GM08714 (cell line): ENCODE data around the gene MRPL36.

ENCODE experiments used
- H3K4me3 ChIP-seq: fragments of 200-500 bp; sonication (Bioruptor generic); 2 replicates; pipeline ENCODE4 v1.5.1; 2014; ENCODE audit warnings: mild to moderate bottlenecking, low read length, inconsistent platforms
- ZNF274 ChIP-seq: IDR thresholded peaks from 2 replicates; pipeline ENCODE4 v1.6.1; 2012; ENCODE audit warnings: mild to moderate bottlenecking, low read depth, low read length

Gene MRPL36

DNA sequence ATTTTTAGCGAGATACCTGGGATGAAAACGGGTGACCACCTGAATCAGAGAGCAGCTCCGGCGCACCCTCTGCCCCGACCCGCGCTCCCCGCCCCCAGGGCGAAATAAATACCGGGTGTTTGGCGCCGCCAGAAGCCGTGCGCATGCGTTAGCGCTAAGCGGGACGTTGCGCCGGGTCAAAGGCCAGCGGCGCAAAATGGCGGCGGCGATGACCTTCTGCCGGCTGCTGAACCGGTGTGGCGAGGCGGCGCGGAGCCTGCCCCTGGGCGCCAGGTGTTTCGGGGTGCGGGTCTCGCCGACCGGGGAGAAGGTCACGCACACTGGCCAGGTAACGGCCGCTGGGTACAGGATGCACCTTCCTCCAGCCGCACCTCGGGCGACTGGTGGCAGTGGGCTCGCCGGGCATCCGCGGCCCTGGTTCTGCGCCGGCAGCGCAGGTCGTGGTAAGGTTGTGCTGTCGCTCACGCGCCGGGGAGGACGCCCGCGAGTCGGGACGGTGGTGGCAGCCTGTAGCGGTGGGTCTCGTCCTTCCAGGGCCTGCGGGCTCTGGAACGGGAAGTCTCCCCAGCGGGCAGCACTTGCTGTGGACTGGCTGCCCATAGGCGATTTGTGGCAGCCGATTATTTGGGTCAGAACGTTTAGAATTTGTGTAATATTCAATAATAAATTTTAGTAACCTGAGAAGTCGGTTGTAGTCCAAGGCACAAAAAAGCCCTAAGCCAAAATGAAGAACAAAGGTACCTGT is 1.8 kb upstream of the MRPL36 start, which contains the start of gene NDUFS6:
NDUFS6 (plus strand) TSS at position 186 of the 745 bp plus-strand sequence; CDS start at position 197, 11 bp downstream.
- peak within 1 kb of the TSS; percentile 96 for H3K4me3 ChIP-seq
- TF ChIP-seq ZNF274: no peak

DNA sequence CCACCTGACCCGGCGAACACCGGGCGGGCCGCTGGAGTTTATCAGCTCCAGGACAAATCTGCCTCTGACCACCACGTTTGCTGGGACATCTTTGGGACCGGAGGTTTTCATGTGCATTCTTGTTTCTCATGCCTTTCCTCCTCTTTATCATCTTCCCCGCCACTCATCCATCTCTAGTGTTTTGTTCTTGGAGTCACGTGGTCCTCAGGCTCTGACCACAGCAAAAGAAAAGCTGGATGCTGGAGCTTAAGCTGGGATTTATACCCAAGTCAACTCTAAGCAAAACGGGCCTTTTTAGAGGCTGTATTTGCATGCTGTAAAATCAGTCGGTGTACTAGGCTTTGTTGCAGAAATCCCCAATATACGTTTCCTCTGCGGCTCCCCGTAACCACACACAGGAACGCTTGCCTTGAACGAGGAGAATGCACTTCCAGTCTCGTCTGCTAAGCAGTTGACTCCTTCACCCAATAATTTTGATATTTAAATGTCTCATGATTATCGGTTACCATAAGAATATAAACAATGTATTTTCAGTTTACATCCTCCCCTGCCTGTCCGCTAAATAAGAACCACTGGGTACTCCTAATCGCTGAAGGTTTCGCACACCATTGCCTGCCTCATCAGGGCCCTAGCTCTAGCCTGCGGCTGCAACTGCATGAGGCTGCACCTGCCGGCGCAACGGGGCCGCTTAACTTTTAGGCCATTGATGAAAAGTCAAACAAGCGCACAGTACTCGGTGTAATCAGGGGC is 1.0 kb upstream of the MRPL36 start:
- peak overlapping the region; percentile 96 for H3K4me3 ChIP-seq
- TF ChIP-seq ZNF274: no peak

DNA sequence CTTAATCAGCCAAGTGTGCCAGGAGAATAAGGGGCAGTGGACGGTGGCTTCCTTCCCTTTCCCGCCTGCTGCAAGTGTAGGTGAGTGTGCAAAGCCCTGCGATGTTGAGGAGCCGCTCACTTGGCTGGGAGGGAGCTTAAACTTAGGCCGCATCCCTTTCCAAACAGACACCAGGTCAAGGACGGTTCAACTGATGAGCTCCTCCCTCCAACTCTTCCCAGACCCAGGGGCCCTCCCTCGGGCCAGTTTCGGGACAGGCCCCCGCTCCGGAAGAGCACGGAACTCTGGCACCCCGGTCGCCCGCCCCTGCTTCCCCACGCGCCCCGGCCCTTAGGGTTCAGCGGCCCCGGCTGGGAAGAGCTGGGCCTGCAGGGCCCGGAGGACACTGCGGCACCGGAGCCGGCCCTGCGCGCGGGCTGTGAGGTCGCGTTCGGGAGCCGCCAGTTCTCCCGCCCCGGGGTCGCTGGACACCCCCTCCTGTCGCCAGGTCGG is 481 bp downstream of the MRPL36 start:
- TF ChIP-seq ZNF274: no peak
- H3K4me3 ChIP-seq: peak overlapping the region; percentile 75

DNA sequence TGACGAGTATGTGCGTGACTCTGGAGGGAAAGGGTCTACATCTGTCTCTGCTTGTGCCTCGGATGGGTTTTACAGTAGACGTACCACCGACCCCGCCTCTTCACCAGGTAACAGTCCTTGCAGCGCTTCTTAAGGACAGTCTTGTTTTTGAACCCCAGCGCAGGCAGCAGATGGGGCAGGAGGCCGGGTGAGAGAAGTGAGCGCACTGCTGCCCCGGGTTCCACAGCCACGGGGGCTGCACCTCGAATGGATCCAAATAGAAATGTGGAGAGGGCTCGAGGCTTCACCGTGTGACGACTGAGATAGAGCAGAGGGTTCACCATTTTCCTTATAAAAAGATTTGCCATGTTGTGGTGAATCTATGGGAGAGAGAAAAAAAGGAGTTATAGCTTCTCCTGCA is 1.0 kb downstream of the MRPL36 start:
- peak overlapping the region; percentile 75 for H3K4me3 ChIP-seq

DNA sequence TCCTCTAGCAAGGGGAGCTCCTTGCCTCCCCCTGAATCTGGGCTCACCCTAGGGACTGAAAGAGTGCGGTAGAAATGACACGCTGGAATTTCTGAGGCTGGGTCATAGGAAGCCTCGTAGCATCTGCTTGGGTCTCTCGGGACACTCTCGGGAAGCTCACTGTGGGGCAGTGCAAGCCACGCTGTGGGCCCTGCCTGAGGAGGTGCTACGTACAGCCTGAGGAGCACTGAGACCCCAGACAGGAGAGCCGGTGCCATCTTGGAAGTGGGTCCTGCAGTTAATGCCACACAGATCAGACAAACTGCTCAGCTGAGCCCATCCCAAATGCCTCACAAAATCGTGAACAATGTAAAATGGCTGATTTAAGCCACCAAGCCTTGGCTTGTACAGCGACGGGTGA is 1.8 kb downstream of the MRPL36 start:
- H3K4me3 ChIP-seq: no peak overlapping the region
- TF ChIP-seq ZNF274: no peak

DNA sequence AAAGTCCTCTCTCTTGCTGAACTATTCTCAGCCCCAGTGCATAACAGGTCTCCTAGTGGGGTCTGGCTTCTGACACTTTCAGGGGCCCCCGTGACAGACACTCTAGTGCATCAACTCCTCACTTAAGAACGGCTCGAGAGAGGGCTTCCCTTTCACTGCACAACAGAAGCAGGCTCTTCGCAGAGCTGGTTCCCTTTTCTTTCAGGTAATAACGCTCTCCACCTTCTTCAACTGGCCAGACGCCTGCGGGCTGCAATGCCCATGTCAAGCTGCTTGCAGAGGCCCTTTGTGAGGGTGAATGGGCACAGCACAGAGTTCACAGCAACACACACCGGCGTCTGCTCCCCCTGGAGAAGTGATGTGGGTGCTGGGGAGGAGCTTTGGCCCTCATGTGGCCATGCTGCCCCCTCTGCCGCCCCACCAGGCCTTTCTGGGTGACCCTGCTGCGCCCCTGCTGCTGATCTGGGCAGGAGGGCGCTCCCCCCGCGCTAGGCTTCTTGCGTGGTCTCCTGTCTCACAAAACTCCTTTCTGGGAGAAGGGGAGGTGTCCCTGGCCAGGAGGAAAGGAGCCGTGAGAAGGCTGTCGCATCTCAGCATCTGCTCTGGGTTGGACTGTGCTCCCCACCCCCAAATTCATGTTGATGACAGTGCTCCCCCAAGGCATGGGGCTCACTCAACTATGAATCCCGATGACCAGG is 2.4 kb downstream of the MRPL36 start:
- H3K4me3 ChIP-seq: no peak overlapping the region
- no peak for TF ChIP-seq ZNF274

DNA sequence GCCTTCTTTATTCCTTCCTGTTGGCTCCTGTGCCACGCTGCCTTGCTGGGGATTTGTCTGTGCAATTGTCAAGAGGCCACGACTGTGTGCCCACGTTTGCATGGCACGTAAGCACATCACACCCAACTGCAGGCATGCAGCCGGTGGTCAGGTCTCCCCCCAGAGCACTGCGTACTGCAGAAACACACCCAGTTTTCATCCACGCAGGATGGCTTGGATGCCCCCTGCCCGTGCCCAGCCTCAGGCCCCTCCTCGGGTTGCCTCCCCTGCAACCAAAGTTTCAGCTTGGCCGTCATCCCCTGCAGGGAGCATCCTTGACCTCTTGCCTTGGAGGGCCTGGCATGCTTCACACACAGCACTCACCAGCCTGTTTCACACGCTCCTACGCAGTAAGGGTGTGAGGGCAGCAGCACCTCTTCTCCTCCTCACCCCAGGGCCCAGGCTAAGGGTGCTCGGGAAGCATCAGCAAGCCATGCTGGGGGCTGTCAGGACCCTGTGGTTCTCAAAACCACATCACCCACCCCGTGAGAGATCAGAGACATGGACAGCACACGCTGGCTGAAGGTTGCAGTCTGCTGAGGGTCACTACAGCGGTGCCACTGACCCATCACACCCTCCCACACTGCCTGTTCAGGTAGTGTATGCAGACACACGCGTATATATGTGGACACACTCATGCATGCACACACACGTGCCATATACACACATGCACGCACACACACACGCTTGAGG is 3.1 kb downstream of the MRPL36 start:
- no peak for TF ChIP-seq ZNF274
- H3K4me3 ChIP-seq: no peak overlapping the region

DNA sequence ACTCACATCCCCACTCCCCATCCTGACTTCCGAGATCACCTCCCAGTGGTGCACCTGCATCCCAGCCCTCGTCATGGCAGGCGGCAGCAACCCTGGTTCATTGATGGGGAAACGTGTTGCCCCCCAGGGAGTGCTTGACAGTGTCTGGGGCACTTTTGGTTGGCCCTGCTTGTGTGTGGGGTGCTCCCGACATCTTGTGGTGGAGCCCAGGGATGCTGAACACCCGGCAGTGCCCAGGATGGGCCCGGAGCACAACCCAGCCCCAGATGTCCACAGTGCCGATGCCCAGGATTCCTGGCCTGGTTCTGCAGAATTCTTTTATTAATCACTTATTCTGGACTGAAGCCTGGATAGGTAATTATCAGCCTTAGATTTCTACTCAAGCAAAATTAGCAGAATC is 3.7 kb downstream of the MRPL36 start:
- no peak for TF ChIP-seq ZNF274
- no peak overlapping the region for H3K4me3 ChIP-seq

DNA sequence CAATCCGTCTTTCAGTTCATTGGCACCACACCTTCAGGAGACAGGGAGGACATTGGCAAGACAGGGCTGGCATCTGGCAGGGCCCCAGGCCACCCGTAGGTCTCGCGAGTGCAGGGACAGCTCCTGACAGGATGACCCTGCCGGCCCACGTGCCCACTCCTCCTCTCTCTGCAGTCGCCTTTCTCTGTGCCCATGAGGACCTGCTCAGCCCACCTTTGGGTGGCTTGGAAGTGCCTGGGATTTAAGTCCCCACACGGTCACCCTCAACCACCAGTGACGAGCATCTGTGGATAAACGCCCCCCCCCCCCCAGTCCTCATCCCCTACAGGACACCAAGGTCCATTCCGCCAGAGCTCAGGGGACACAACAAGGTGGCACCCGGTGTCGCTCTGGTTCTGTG is 4.1 kb downstream of the MRPL36 start:
- H3K4me3 ChIP-seq: no peak overlapping the region

DNA sequence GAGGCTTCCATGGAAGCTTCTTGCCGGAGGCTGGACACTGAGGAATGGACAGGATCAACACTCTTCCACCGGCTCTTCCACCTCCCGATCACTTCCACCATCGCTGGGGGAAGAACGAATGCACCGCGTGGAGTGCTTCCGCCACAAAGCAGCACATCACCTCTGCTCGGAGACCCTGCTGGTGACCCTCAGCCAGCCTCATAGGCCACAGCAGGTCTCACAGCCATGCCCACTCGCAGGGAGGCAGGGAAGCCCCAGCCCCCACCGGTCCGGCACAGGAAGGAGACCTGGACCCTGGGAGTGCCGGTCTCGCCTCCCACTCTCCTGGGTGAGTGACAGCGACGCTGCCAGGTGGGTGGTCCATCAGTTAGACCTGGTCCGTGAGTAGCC is 4.7 kb downstream of the MRPL36 start:
- no peak for TF ChIP-seq ZNF274
- no peak overlapping the region for H3K4me3 ChIP-seq

More for the DNA sequence above, 4.1 kb downstream of the MRPL36 start:
- no peak for TF ChIP-seq ZNF274

DNA sequence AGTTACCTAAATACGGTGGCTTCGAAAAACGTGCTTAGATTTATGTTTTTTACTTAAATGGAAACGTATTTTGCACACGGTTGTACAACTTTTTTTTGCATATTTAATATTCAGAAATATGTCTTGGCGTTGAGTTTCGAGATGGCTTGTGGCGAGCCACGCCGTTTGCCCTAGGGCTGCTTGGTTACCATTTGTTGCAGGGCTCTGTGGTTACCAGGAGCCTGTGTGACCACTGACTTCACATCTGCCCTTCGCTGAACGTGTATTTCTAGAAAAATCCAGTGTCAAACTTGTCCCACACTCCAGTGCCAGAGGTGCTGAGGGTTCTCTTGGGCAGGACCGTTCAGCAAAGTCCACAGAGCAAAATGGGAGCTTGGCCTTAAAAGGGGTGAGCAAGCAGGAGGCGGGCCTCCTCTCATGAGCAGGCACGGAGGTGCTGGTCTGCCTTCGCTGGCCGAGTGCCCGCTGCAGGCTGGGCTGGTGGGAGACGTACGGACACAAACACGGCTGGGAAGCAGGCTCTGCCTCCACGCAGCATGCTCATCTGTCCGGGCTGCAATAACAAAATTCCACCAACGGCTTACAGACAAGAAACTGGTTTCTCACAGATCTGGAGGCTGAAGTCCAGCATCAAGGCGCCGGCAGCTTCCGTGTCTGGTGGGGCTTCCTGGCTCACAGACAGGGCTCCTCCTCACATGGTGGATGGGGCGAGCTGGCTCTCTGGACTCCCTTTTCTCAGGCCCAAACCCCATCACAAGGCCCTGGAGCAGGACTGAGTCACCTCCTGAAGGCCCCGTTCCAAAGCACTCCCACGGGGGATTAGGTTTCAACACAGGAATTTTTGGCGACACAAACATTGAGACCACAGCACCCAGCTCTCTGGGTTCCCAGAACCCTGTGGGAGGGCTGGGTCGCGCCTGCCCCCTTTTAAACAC is 5.4 kb downstream of the MRPL36 start:
- TF ChIP-seq ZNF274: no peak
- H3K4me3 ChIP-seq: no peak overlapping the region

DNA sequence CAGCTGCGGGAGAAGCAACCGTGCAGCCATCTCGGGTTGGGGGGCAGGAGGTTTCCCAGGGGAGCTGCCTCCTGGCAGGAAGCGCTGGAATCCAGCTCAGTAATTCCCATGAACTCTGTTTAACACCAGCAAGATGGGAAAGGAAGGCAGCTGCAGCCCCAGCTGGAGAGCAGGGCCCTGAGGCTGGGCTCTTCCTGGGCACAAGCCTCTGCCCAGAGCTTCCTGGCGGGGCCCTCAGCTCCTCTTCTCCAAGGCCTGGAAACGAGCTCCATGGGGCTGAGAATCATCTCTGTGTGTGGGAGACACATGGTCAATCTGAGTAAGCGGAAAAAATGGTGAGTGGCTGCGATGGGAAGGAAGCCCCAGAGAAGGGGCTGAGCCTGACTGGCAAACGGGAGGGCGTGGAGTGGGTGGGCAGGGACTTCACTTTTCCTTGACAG is 6.3 kb downstream of the MRPL36 start:
- H3K4me3 ChIP-seq: no peak overlapping the region
- no peak for TF ChIP-seq ZNF274

DNA sequence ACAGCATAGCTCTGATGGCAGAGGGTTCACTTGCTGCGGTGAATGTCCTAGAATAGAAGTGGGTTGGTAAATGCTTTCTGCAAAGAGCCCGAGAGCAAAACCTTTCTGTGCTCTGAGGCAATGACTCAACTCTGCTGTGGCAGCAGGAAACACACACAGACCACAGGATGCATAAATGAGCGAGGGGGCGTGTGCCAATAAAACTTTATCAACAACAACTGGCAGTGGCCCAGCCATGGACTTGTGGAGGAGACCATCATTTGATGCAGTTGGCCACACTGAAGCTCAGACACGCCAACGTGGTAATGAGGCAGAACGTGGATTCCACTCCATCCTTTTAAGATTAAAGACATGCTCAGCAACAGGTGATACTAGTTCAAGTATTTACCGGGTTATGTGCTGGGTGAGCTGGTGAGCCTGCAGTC is 6.8 kb downstream of the MRPL36 start:
- no peak overlapping the region for H3K4me3 ChIP-seq

More for the DNA sequence above, 6.8 kb downstream of the MRPL36 start:
- no peak for TF ChIP-seq ZNF274
